ENCODE data around the gene NAT9. TPM values are rescaled to one million over a fixed set of nuclear protein-coding genes. Genes with fewer than 3 reads are reported as not detected.

Gene NAT9
- total RNA-seq, 1 experiment from 2014 or later, result 63.5 TPM

GRCh38 chr17:74771319-74771914, 4.7 kb downstream of the NAT9 start:
- H3K27ac Mint-ChIP-seq, result no peak overlapping the region
- Histone ChIP-seq H2AFZ (ENCODE audit: low read length) (no peak overlapping the region), H4K8ac (replicated peaks; ENCODE audit: insufficient read length, low read depth, low read length) (no peak overlapping the region), H2BK15ac (ENCODE audit: low read depth, low read length) (no peak overlapping the region), H3K9ac (ENCODE audit: extremely low read depth, insufficient read length, low read length) (no peak overlapping the region), H2AK5ac (ENCODE audit: insufficient read length, low read length) (no peak overlapping the region), H3K18ac (ENCODE audit: insufficient read length, low read depth, low read length) (no peak overlapping the region), H3K4ac (ENCODE audit: low read depth, low read length) (no peak overlapping the region), H3K79me1 (ENCODE audit: insufficient read depth, low read depth, low read length, poor library complexity, severe bottlenecking) (no peaks in the 10 kb centered on the region), H2BK20ac (ENCODE audit: low read depth, low read length, poor library complexity, severe bottlenecking) (no peak overlapping the region), H3K4me1 (ENCODE audit: insufficient read depth, low read length) (no peaks in the 10 kb centered on the region), H3T11ph (ENCODE audit: low read length) (no peak overlapping the region), H2BK120ac (ENCODE audit: low read depth, low read length, poor library complexity, severe bottlenecking) (no peak overlapping the region), H2BK12ac (ENCODE audit: insufficient read length, low read depth, low read length) (no peak overlapping the region), H3K23me2 (ENCODE audit: insufficient read length, low read depth, low read length, poor library complexity, severe bottlenecking) (peaks cover 5% of the 10 kb centered on the region), H3K4me2 (ENCODE audit: insufficient read depth, insufficient read length, low read length) (no peak overlapping the region), H3K23ac (ENCODE audit: insufficient read length, low read depth, low read length) (no peak overlapping the region), H3K79me2 (ENCODE audit: insufficient read depth, low read length) (no peaks in the 10 kb centered on the region), H3K56ac (ENCODE audit: insufficient read length, low read depth, low read length) (no peak overlapping the region), H4K5ac (ENCODE audit: insufficient read length, low read depth, low read length) (no peak overlapping the region), H3K9me3 (ENCODE audit: control insufficient read depth, low read depth, low read length) (no peaks in the 10 kb centered on the region), H2BK5ac (ENCODE audit: insufficient read length, low read length) (no peak overlapping the region), H4K20me1 (ENCODE audit: control insufficient read depth, insufficient read depth, insufficient read length) (no peaks in the 10 kb centered on the region), H3K27ac (ENCODE audit: insufficient read length, low read depth, low read length) (no peak overlapping the region), H3K14ac (ENCODE audit: insufficient read depth, low read length) (no peak overlapping the region; the same call in 1 of the 2 replicates), H3K27me3 (ENCODE audit: insufficient read depth, low read length) (no peaks in the 10 kb centered on the region), H4K91ac (ENCODE audit: insufficient read length, low read depth, low read length) (no peak overlapping the region)
- H3K9me3 Mint-ChIP-seq, result no peaks in the 10 kb centered on the region
- no peaks in the 10 kb centered on the region for H3K27me3 Mint-ChIP-seq (ENCODE audit: low read depth)
- no peak for DNase-seq
- peaks cover 9 to 27% of the 10 kb centered on the region in 2 experiments for H3K4me1 Mint-ChIP-seq
- H3K36me3 Mint-ChIP-seq (ENCODE audit: insufficient read depth in 1 of 3, low read depth in 3 of 3), result peaks cover 27 to 65% (median 58%) of the 10 kb centered on the region in 3 experiments; a peak in 6 of 7 replicates
- no peak overlapping the region; a peak in 1 of 5 replicates for H3K4me3 Mint-ChIP-seq
- no CpG with 5 or more reads among the region's 9 CpGs for WGBS (ENCODE audit: extremely low coverage, insufficient read length, low lambda C conversion rate)
- no peak for TF ChIP-seq CTCF (conservative IDR thresholded peaks at IDR 0.05)
